GM12891 (cell line): ENCODE measurements around the gene FSTL4.

ENCODE experiments used
- POLR2A ChIP-seq: IDR thresholded peaks from 2 replicates; pipeline ENCODE4 v1.6.1; 2011; ENCODE audit warnings: low read depth, low read length, control low read depth
- POLR2AphosphoS5 ChIP-seq: IDR thresholded peaks from 2 replicates; pipeline ENCODE4 v1.6.1; 2011; ENCODE audit warnings: low read depth, low read length, control low read depth
- POU2F2 ChIP-seq: IDR thresholded peaks from 2 replicates; pipeline ENCODE4 v1.6.1; 2011; ENCODE audit warnings: low read depth, mild to moderate bottlenecking, control low read depth, low read length, moderate library complexity
- SPI1 ChIP-seq: IDR thresholded peaks from 2 replicates; pipeline ENCODE4 v1.6.1; 2011; ENCODE audit warnings: low read depth, low read length, control low read depth

- no peak for TF ChIP-seq POU2F2
- no peak for TF ChIP-seq POLR2A
- TF ChIP-seq SPI1, result no peak
- TF ChIP-seq POLR2AphosphoS5, result no peak
Observed at GRCh38 chr5:133605323-133605722, 7.0 kb downstream of the FSTL4 start.
